Stomach smooth muscle (tissue), 2 donors: ENCODE results near the gene HS3ST2.
"Not testable (repeated sequence)": the region's sequence is repeated elsewhere in the genome, so short reads cannot be mapped to it uniquely, and the experiment has no call there.

Source experiments
- H3K27ac ChIP-seq: one replicate; pipeline ENCODE4 v1.7.0; 2013; ENCODE audit warnings: mild to moderate bottlenecking, low read length, inconsistent platforms
- H3K27me3 ChIP-seq, 2 donors: one replicate each; pipeline ENCODE4 v1.7.0; 2013; ENCODE audit warnings: low read length in 2 of 2; ENCODE audit not compliant: insufficient read depth in 2 of 2, control insufficient read depth in 1 of 2
- H3K36me3 ChIP-seq, 2 donors: one replicate each; pipeline ENCODE4 v1.7.0; 2013; ENCODE audit warnings: low read length in 2 of 2; ENCODE audit not compliant: control insufficient read depth in 2 of 2, insufficient read depth in 2 of 2
- H3K4me1 ChIP-seq: one replicate; pipeline ENCODE4 v1.7.0; 2013; ENCODE audit warnings: low read length; ENCODE audit not compliant: control insufficient read depth, insufficient read depth
- H3K4me3 ChIP-seq, 2 donors: one replicate each; pipeline ENCODE4 v1.7.0; 2013; ENCODE audit warnings: low read length in 2 of 2
- H3K9ac ChIP-seq, 2 donors: one replicate each; pipeline ENCODE4 v1.7.0; 2013; ENCODE audit warnings: low read length in 2 of 2, mild to moderate bottlenecking in 1 of 2
- H3K9me3 ChIP-seq, 2 donors: one replicate each; pipeline ENCODE4 v1.7.0; 2013; ENCODE audit warnings: low read length in 2 of 2; ENCODE audit not compliant: control insufficient read depth in 2 of 2
- donor health status: healthy.
- donor health status: Pancreatic carcinoma.

Gene HS3ST2

DNA sequence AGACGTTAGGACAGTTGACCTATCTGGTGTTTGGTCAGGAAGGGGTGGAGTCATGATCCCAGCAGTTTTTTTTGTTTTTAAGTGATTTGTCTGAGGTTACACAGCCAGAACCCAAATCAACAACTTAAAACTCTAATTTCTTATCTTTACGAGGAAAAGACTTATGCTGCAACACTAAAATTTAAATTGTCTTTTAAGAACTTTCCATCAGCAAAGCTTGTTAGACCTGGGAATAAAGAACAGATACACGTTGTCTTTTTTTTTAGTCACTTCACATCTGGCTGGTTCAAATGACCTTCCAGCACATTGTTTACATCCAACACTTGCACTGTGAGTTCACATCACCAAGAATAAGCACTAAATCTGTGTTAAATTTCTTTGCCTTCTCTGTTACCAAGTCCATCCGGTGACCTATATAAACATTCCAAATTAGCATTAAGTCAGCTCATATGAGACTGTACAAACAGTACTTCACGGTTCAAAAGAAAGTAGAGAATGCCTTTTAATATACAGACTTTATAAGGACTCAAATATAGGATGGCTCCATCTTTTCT is 115.0 kb downstream of the HS3ST2 start:
- Histone ChIP-seq H3K27ac (no peak overlapping the region), H3K9me3 (no peaks in the 10 kb centered on the region), H3K36me3 (no peaks in the 10 kb centered on the region), H3K27me3 (peaks cover 3 to 16% of the 10 kb centered on the region in 2 donors), H3K9ac (no peak overlapping the region), H3K4me3 (no peak overlapping the region), H3K4me1 (no peaks in the 10 kb centered on the region)

- Histone ChIP-seq H3K4me3 (no peak overlapping the region), H3K27ac (no peak overlapping the region), H3K27me3 (peaks cover 3 to 15% of the 10 kb centered on the region in 2 donors), H3K9ac (no peak overlapping the region), H3K9me3 (no peaks in the 10 kb centered on the region), H3K4me1 (no peaks in the 10 kb centered on the region), H3K36me3 (no peaks in the 10 kb centered on the region)
Observed at GRCh38 chr16:22929461-22929860, 115.5 kb downstream of the HS3ST2 start.

DNA sequence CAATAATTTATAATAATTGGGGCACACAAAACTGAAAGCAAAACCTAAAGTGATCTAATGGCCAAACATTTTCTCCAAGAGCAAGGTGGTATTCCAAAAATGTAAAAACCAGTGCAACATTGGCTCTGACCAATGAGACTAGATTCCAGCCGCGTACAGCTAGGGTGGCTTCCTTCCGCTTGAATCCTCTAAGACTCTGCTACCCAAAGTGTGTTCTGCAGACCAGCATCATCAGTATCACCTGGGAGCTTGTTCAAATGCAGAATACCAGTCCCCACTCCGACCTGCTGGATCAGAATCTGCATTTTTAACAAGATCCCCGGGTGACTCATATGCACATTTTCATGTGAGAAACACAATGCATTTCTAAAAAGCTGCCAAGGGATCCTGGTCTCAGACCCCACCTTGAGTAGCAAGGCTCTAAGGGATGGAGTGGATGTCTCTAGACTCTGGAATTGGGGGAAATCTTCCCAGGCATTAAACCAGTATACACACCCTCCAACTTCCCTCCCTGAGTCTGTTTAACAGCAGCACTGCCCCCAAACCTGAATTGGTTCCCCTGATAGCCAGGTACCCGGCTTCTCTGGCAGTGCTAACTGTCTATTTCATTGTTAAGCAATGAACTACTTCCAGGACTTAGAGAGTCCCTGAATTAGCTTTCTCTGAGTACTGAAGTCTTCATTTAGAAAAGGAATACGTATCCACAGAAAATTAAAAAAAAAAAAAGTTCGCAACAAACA is 118.2 kb downstream of the HS3ST2 start:
- Histone ChIP-seq H3K4me3 (no peak overlapping the region), H3K27me3 (peaks cover 3 to 8% of the 10 kb centered on the region in 2 donors), H3K36me3 (no peaks in the 10 kb centered on the region), H3K4me1 (no peaks in the 10 kb centered on the region), H3K9me3 (no peaks in the 10 kb centered on the region), H3K9ac (no peak overlapping the region), H3K27ac (no peak overlapping the region)

- Histone ChIP-seq H3K27ac (no peak overlapping the region), H3K9me3 (no peaks in the 10 kb centered on the region), H3K36me3 (no peaks in the 10 kb centered on the region), H3K4me3 (no peak overlapping the region), H3K27me3 (peaks cover 3 to 10% of the 10 kb centered on the region in 2 donors), H3K4me1 (no peaks in the 10 kb centered on the region), H3K9ac (no peak overlapping the region)
Observed at GRCh38 chr16:22933173-22933572, 119.2 kb downstream of the HS3ST2 start.

- Histone ChIP-seq H3K4me1 (no peaks in the 10 kb centered on the region), H3K9me3 (no peaks in the 10 kb centered on the region)
Observed at GRCh38 chr16:22934786-22935185, 120.8 kb downstream of the HS3ST2 start.

GRCh38 chr16:22937169-22937568 is 123.2 kb downstream of the HS3ST2 start:
- Histone ChIP-seq H3K27me3 (peaks cover 3 to 9% of the 10 kb centered on the region in 2 donors), H3K9ac (no peak overlapping the region), H3K4me3 (no peak overlapping the region), H3K27ac (no peak overlapping the region), H3K4me1 (no peaks in the 10 kb centered on the region), H3K9me3 (no peaks in the 10 kb centered on the region), H3K36me3 (no peaks in the 10 kb centered on the region)

More at GRCh38 chr16:22934786-22935185, 120.8 kb downstream of the HS3ST2 start:
- H3K4me3 ChIP-seq, result no peak overlapping the region
- no peak overlapping the region for H3K27ac ChIP-seq
- no peaks in the 10 kb centered on the region for H3K36me3 ChIP-seq
- no peak overlapping the region for H3K9ac ChIP-seq
- H3K27me3 ChIP-seq, result peaks cover 3 to 10% of the 10 kb centered on the region in 2 donors

DNA sequence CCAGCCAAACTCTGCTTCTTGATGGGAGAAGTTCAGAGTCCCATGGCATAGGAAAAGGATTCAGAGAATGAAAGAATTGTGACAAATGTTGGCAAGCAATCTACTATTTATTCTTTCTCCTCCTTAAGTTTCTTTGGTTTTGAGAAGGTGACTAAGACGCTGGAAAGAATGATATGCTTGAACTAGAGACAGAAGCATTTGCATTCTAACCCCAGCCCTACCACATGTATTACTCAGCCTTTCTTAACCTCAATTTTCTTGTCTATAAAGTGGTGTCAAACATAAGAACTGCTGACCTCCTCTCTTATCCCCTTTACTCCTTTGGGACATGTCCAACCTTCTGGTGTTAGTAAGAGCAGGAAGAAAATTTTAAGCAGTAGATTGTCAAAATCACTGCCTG is 124.7 kb downstream of the HS3ST2 start:
- Histone ChIP-seq H3K27ac (no peak overlapping the region), H3K4me1 (no peaks in the 10 kb centered on the region), H3K9ac (no peak overlapping the region), H3K27me3 (peaks cover 0 to 7% of the 10 kb centered on the region in 2 donors), H3K4me3 (no peak overlapping the region), H3K36me3 (no peaks in the 10 kb centered on the region), H3K9me3 (no peaks in the 10 kb centered on the region)

GRCh38 chr16:22939744-22940363 is 125.9 kb downstream of the HS3ST2 start:
- H3K4me1 ChIP-seq, H3K27ac ChIP-seq, H3K4me3 ChIP-seq, H3K9ac ChIP-seq, H3K36me3 ChIP-seq, H3K9me3 ChIP-seq, H3K27me3 ChIP-seq: not testable (repeated sequence)

GRCh38 chr16:22941970-22942501 is 128.1 kb downstream of the HS3ST2 start:
- Histone ChIP-seq H3K27ac (no peak overlapping the region), H3K36me3 (no peaks in the 10 kb centered on the region), H3K27me3 (peaks cover 0 to 7% of the 10 kb centered on the region in 2 donors), H3K9ac (no peak overlapping the region), H3K4me3 (no peak overlapping the region), H3K9me3 (no peaks in the 10 kb centered on the region), H3K4me1 (no peaks in the 10 kb centered on the region)

DNA sequence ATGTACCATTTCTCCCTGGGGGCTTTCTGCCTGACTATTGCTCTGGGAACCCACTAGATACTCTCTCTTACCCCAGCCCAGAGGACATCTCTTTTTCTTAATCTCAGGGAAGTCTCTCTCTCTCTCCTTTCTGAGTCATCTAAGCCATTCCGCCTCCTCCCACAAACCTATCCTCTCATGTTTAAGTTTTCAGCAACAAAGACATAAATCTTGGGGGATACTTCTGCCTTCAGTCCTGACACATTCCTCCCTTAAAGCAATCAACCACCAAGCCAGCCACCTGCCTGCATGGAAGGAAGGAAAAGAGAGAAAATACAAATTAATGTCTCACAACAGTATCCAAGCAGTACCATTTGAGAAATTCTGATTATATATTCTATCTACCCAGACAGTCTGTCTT is 128.8 kb downstream of the HS3ST2 start:
- Histone ChIP-seq H3K9ac (no peak overlapping the region), H3K36me3 (no peaks in the 10 kb centered on the region), H3K27me3 (peaks cover 0 to 7% of the 10 kb centered on the region in 2 donors), H3K9me3 (no peaks in the 10 kb centered on the region), H3K4me3 (no peak overlapping the region), H3K27ac (no peak overlapping the region), H3K4me1 (peaks cover under 1% of the 10 kb centered on the region)
